ENCODE measurements around the gene CDH23.
A peak's percentile ranks its signal among the peaks of the same experiment; 100 is the strongest.

CDH23 gene

GRCh38 chr10:71627956-71628355 lies 231.2 kb downstream of the CDH23 start:
- TF ChIP-seq CTCF (IDR thresholded peaks at IDR 0.05; ENCODE audit: control insufficient read depth, extremely low read depth, insufficient read depth): no peak
- H3K4me3 ChIP-seq (ENCODE audit: low read depth, low read length): no peak overlapping the region
- no peak for DNase-seq (ENCODE audit: low read depth)

GRCh38 chr10:71629131-71629530 lies 232.4 kb downstream of the CDH23 start:
- no peak for DNase-seq (ENCODE audit: low read depth)
- TF ChIP-seq CTCF (IDR thresholded peaks at IDR 0.05; ENCODE audit: control insufficient read depth, extremely low read depth, insufficient read depth): no peak
- H3K4me3 ChIP-seq (ENCODE audit: low read depth, low read length): no peak overlapping the region

- no peak for TF ChIP-seq CTCF (IDR thresholded peaks at IDR 0.05; ENCODE audit: control insufficient read depth, extremely low read depth, insufficient read depth)
- no peak for DNase-seq (ENCODE audit: low read depth)
- H3K4me3 ChIP-seq (ENCODE audit: low read depth, low read length): no peak overlapping the region
Measured at GRCh38 chr10:71630168-71630567, 233.4 kb downstream of the CDH23 start.

- no peak for TF ChIP-seq CTCF (IDR thresholded peaks at IDR 0.05; ENCODE audit: control insufficient read depth, extremely low read depth, insufficient read depth)
- peak; percentile 32 for DNase-seq (ENCODE audit: low read depth)
- no peak overlapping the region for H3K4me3 ChIP-seq (ENCODE audit: low read depth, low read length)
Measured at GRCh38 chr10:71631007-71631861, 234.5 kb downstream of the CDH23 start.

GRCh38 chr10:71632200-71632820 lies 235.6 kb downstream of the CDH23 start:
- no peak for DNase-seq (ENCODE audit: low read depth)
- no peak for TF ChIP-seq CTCF (IDR thresholded peaks at IDR 0.05; ENCODE audit: control insufficient read depth, extremely low read depth, insufficient read depth)
- H3K4me3 ChIP-seq (ENCODE audit: low read depth, low read length): no peak overlapping the region

GRCh38 chr10:71632896-71633600 lies 236.3 kb downstream of the CDH23 start:
- H3K4me3 ChIP-seq (ENCODE audit: low read depth, low read length): no peak overlapping the region

More at GRCh38 chr10:71632896-71633600, 236.3 kb downstream of the CDH23 start:
- DNase-seq (ENCODE audit: low read depth): no peak
- no peak for TF ChIP-seq CTCF (IDR thresholded peaks at IDR 0.05; ENCODE audit: control insufficient read depth, extremely low read depth, insufficient read depth)
